GM12878 (cell line): ENCODE measurements around the gene PANK1.
"Not testable (repeated sequence)": the region's sequence is repeated elsewhere in the genome, so short reads cannot be mapped to it uniquely, and the experiment has no call there.

Experiments used
- CEBPB ChIP-seq, 2 experiments: fragments of 150-350 bp in 1 of 2; IDR thresholded peaks; 2 replicates each; pipeline ENCODE4 v1.6.1; 2012 to 2014; ENCODE audit warnings: low read depth in 2 of 2, low read length in 2 of 2, borderline replicate concordance in 1 of 2, inconsistent platforms in 1 of 2
- CHD2 ChIP-seq: IDR thresholded peaks from 2 replicates; pipeline ENCODE4 v1.6.1; 2011; ENCODE audit warnings: low read depth, low read length, improper control_type of control experiment, borderline replicate concordance
- CREM ChIP-seq: IDR thresholded peaks from 2 replicates; pipeline ENCODE4 v1.6.1; 2014; ENCODE audit warnings: antibody characterized with exemption, low read depth
- MYC ChIP-seq: IDR thresholded peaks from 2 replicates; pipeline ENCODE4 v1.6.1; 2011; ENCODE audit warnings: mild to moderate bottlenecking, low read length, moderate library complexity, inconsistent platforms; ENCODE audit not compliant: insufficient read depth, insufficient replicate concordance, insufficient read length, severe bottlenecking
- NR2C1 ChIP-seq: fragments of 450-650 bp; IDR thresholded peaks from 2 replicates; pipeline ENCODE4 v1.6.1; 2017; ENCODE audit warnings: antibody characterized with exemption, mild to moderate bottlenecking, moderate library complexity
- SREBF2 ChIP-seq: IDR thresholded peaks from 2 replicates; pipeline ENCODE4 v1.6.1; 2012; ENCODE audit warnings: mild to moderate bottlenecking, low read length
- STAT3 ChIP-seq: IDR thresholded peaks from 2 replicates; pipeline ENCODE4 v1.6.1; 2011; ENCODE audit warnings: low read depth, low read length, improper control_type of control experiment
- ZBTB33 ChIP-seq: fragments of 450-650 bp; IDR thresholded peaks from 2 replicates; pipeline ENCODE4 v1.6.1; 2017; ENCODE audit warnings: mild to moderate bottlenecking
- TF ChIP-seq, protein P1 (sequence below), 3 experiments: IDR thresholded peaks in 2 of 3; conservative IDR thresholded peaks in 1 of 3; 2 replicates each; pipeline ENCODE4 v1.5.1; 2011; ENCODE audit warnings: low read depth in 3 of 3, low read length in 3 of 3, mild to moderate bottlenecking in 3 of 3, control low read depth in 2 of 3, moderate library complexity in 2 of 3, inconsistent platforms in 1 of 3, mixed read lengths in 1 of 3; ENCODE audit not compliant: control insufficient read depth in 2 of 3, insufficient read depth in 1 of 3; ENCODE audit errors: extremely low read depth in 1 of 3
- TF ChIP-seq, protein P2 (sequence below): IDR thresholded peaks from 2 replicates; pipeline ENCODE4 v1.6.1; 2012; ENCODE audit warnings: low read depth, low read length, improper control_type of control experiment

- TF ChIP-seq SREBF2; MYC; CREM; CEBPB (IDR thresholded peaks at IDR 0.05; ENCODE audit: borderline replicate concordance in 1 of 2, low read depth in 2 of 2, low read length in 2 of 2); STAT3; NR2C1; CHD2; ZBTB33: not testable (repeated sequence)
- TF ChIP-seq, protein P1, sequence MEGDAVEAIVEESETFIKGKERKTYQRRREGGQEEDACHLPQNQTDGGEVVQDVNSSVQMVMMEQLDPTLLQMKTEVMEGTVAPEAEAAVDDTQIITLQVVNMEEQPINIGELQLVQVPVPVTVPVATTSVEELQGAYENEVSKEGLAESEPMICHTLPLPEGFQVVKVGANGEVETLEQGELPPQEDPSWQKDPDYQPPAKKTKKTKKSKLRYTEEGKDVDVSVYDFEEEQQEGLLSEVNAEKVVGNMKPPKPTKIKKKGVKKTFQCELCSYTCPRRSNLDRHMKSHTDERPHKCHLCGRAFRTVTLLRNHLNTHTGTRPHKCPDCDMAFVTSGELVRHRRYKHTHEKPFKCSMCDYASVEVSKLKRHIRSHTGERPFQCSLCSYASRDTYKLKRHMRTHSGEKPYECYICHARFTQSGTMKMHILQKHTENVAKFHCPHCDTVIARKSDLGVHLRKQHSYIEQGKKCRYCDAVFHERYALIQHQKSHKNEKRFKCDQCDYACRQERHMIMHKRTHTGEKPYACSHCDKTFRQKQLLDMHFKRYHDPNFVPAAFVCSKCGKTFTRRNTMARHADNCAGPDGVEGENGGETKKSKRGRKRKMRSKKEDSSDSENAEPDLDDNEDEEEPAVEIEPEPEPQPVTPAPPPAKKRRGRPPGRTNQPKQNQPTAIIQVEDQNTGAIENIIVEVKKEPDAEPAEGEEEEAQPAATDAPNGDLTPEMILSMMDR (IDR thresholded peaks at IDR 0.05 in 2 of 3, conservative IDR thresholded peaks at IDR 0.05 in 1 of 3; ENCODE audit: control insufficient read depth in 2 of 3, extremely low read depth in 1 of 3, insufficient read depth in 1 of 3, low read depth in 3 of 3, low read length in 3 of 3) = not testable (repeated sequence)
- TF ChIP-seq, protein P2, sequence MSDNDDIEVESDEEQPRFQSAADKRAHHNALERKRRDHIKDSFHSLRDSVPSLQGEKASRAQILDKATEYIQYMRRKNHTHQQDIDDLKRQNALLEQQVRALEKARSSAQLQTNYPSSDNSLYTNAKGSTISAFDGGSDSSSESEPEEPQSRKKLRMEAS = not testable (repeated sequence)
Observed at GRCh38 chr10:89546651-89547050, 98.4 kb downstream of the PANK1 start.
